GM18520 (cell line): ENCODE data around the gene ZNF432.

Experiments used
- ATAC-seq: cut with Tn5 transposase; IDR thresholded peaks from one replicate; pipeline ENCODE4 v1.9.1; 2021; ENCODE audit not compliant: unreplicated experiment

The ZNF432 gene

DNA sequence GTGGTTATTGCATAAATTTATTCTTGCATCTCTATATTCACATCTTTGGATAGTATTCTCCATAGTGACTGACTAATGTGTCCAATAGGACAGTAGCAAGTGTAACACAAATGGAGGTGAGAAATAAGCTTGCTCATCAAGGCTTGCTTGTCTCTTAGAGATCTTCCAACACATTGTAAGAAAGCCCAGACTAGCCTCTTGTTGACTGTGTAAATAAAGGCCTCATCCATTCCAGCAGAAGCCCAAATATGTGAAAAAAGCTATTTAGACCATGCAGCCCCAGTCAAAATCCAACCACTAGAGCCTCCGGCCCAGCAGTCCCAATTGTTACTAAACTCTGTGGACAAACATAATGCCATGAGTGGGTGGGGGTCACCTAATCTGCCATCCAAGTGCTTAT is 38.0 kb downstream of the ZNF432 start:
- ATAC-seq, result no peak

DNA sequence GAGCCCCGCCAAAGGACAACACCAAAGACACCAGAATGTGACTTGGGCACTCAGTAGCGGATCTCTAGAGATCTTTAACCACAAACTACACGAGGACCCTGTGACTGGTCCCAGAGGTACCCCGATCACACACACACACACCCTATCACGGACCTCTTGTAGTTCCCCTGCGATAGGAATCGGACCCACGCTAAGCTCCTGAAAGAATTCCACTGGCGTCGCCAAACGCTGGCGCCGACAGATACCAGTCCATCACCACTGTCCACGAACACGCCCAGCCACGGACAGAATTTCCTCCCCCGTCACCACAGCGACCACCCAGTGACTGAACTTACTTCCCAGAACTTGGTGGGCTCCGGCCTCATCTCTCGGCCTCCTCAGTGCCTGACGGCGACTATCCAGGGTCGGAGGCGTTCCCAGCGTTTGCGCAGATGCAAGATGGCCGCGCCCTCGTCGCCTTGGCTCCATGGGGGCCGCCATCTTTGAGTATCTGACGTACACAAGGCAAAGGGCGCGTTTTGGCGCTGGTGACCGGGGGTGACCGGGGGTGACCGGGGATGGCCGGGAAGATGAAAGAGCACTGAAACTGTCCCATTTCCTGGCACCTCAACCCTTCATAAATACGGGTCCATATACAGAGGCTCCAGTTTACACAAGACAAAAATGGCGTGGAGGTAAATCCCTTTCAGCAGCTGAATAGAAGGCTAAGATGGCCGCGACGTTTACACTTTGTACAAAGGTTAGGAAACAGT is 40.7 kb downstream of the ZNF432 start, which contains the start of gene ZNF615:
ZNF615 (minus strand) TSS at position 406 of the 752 bp plus-strand sequence. CDS start 4,500 bp downstream, outside the sequence.
- peak; percentile 88 for ATAC-seq

DNA sequence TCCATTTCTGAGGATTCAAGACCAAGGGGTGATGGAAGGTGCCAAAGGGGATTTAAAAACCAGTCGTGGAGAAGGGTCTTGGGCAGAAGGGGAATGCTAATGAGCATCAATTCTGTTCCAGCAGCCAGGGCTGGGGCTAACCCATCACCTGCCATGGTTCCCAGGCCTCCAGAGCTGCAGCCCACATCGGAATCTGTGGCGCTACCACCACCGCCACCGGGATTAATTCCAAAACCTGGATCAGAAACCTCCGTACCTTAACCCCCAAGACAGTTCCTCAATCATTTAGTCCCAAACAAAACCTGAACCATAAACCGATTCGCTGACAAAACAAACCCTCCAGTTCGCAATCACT is 41.2 kb downstream of the ZNF432 start:
- no peak for ATAC-seq

DNA sequence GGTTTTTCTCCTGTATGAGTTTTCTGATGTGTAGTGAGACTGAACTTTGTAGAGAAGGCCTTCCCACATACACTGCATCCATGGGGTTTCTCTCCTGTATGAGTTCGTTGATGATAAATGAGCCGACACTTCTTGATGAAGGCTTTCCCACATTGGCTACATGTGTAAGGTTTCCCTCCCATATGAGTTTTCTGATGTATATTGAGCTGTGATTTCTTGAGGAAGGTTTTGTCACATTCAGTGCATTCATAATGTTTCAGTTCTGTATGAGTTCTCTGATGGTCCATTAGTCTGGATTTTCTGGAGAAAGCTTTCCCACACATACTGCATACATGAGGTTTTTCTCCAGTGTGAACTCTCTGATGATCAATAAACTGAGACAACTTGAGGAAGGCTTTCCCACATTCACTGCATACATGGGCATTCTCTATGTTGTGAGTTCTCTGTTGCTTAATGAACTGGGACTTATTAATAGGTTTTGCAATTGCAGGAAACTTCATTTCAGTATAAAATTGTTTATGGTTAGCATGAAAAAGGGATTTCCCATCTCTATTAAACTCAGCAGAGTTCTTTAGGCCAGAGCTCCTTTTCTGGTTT is 54.5 kb downstream of the ZNF432 start:
- no peak for ATAC-seq

DNA sequence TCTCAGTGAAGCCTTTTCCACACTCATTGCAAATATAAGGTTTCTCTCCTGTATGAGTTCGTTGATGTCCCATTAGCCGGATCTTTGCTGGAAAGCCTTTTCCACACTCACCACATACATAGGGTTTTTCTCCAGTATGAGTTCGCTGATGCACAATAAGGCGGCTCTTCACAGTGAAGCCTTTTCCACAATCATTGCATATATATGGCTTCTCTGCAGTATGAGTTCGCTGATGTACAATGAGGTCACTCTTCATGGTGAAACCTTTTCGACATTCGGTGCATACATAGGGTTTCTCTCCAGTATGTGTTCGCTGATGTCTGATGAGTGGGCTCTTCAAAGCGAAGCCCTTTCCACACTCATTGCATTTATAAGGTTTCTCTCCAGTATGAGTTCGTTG is 55.2 kb downstream of the ZNF432 start:
- ATAC-seq, result no peak

DNA sequence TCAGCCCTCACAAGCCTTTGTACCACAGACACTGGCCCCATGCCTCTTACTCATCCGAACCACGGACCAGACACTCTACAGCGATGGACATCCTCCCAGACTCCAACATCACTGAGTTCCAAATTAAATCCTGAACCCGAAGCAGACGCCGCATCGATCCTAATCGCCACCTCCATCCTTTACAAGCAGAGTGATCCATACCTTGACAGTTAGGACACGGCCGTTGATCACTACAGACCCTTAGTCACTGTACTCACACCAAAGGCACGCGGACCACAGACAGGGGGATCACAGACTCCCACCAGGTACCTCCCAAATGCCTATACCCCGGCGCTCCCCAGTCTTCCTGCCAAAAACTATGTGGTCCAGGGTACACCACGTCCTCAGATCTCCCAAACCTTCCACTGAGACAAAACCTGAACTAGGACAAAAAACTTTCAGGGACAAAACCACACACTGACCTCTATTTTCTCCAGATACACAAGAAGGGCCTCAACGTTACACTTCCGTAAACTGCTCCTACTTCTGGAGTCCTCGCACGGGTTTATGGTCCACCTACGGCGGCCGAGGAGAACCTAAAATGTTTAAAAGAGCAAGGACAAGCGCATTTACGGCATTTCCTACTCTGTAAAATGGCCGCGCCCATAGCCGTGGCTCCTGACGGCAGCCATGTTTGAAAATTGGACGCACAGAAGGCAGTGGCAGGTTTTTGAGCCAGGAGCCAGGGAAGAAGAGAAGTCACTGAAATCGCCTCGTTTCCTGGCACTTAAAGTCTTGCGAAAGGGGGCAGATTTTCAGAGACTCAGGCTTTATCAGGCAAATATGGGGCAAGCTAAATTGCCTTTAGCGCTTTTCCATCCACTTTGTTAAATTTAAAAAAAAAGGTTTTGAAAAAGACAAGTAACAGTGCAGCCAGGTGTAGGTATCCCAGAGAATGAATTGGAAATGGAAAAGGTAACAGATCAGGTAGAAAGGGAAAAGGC is 62.0 kb downstream of the ZNF432 start, which contains the start of gene ZNF350:
ZNF350 (minus strand) TSS at position 532 of the 983 bp plus-strand sequence. CDS start 12,480 bp downstream, outside the sequence.
- ATAC-seq, result peak; percentile 74

DNA sequence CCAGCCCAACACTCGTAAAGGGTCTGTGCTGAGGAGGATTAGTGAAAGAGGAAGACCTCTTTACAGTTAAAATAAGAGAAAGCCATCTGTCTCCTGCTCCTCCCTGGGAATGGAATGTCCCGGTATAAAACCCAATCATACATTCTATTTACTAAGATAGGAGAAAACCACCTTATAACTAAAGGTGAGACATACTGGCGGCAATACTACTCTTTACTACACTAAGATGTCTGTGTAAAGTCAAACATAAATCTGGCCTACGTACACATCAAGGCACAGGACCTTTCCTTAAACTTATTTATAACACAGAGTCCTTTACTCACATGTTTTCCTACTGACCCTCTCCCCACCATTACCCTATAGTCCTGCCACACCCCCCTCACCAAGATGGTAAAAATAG is 65.3 kb downstream of the ZNF432 start:
- no peak for ATAC-seq
